ENCODE data around the gene UTP11. TPM values are rescaled to one million over a fixed set of nuclear protein-coding genes. Genes with fewer than 3 reads are reported as not detected.
"Not testable (repeated sequence)": the region's sequence is repeated elsewhere in the genome, so short reads cannot be mapped to it uniquely, and the experiment has no call there.

The UTP11 gene
- total RNA-seq, 1 donor: 38.7 TPM

DNA sequence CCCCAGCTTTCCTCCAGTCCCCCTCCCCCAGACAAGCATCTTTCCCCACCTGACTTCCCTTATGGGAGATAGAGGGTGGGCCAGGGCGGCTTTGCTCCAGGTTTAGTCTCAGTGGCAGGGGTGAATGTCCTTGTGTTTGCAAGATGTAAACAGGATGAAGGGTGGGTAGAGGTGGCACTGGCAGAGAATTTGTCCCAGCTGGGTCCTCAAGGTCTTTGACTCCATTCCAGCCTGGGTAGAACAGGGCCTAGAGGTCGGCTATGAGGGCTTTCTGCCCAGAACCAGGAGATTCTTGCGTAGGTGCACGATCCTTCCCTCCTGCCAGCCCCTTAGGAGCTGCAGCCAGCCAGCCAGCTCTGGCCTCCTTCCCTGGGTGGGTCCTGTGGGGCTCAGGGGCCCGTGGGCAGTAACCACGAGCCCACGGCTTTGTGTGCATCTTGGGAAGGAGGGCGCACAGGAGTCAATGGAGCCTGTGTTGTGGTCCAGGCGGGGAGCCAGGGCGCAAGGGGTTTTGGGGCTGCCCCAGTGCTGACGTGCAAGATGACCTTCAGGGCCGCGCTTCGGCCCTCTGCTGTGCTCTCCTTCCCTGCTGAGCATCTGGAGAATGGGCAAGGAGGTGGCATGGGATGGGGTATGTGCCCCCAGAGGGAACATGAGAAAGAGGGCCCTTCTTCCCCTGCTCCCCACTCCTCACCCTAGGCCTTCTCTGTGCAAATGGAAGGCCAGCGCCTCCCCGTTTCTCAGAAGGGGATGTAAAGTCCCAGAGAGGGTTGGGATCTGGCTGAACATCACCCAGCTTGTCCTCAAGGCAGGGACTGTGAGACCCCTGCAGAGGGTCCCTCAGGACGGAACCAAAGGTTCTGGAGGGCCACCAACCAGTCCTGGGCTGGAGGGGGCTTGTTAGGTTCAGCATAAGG, 18.3 kb downstream of the UTP11 start:
- peak; percentile 79 for DNase-seq (ENCODE audit: insufficient read length, low spot score, missing footprints)
- no peaks in the 10 kb centered on the region for H3K9me3 ChIP-seq (ENCODE audit: low read depth, low read length)
- no peaks in the 10 kb centered on the region for H3K79me2 ChIP-seq (ENCODE audit: insufficient read depth, low read length)
- TF ChIP-seq, protein P1, sequence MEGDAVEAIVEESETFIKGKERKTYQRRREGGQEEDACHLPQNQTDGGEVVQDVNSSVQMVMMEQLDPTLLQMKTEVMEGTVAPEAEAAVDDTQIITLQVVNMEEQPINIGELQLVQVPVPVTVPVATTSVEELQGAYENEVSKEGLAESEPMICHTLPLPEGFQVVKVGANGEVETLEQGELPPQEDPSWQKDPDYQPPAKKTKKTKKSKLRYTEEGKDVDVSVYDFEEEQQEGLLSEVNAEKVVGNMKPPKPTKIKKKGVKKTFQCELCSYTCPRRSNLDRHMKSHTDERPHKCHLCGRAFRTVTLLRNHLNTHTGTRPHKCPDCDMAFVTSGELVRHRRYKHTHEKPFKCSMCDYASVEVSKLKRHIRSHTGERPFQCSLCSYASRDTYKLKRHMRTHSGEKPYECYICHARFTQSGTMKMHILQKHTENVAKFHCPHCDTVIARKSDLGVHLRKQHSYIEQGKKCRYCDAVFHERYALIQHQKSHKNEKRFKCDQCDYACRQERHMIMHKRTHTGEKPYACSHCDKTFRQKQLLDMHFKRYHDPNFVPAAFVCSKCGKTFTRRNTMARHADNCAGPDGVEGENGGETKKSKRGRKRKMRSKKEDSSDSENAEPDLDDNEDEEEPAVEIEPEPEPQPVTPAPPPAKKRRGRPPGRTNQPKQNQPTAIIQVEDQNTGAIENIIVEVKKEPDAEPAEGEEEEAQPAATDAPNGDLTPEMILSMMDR (IDR thresholded peaks at IDR 0.05; ENCODE audit: extremely low read depth, low read depth, low read length): no peak
- peaks cover 29% of the 10 kb centered on the region for H3K4me1 ChIP-seq (ENCODE audit: insufficient read depth, low read length)
- H4K20me1 ChIP-seq (ENCODE audit: insufficient read depth, low read length): peaks cover 6% of the 10 kb centered on the region
- H2AFZ ChIP-seq (ENCODE audit: low read length): no peak overlapping the region
- no peak overlapping the region for H3K27ac ChIP-seq (ENCODE audit: low read depth, low read length)
- H3K27me3 ChIP-seq (ENCODE audit: insufficient read depth, low read length): no peaks in the 10 kb centered on the region
- H3K36me3 ChIP-seq (ENCODE audit: insufficient read depth, low read length): peaks cover 4% of the 10 kb centered on the region
- H3K4me2 ChIP-seq (ENCODE audit: insufficient read depth, low read length): peak overlapping the region; percentile 78
- no peak overlapping the region for H3K4me3 ChIP-seq (ENCODE audit: insufficient read depth, low read length)

DNA sequence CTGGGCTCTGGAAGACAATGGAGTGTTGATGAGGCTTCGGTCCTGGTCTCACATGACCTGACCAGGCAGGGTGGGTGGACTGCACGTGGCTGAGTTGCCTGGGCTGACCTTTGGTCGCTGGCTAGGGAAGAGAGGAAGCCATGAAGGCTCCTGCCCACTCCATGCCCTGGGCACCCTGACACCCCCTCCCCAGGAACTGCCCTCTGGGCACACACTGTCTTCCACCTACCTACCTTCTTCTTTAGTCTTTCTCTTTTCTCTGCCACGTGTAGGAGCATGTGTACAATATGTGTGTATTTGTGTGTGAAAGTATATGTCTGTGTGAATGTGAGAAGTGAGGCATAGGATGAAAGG, 19.0 kb downstream of the UTP11 start:
- Histone ChIP-seq H3K4me1 (ENCODE audit: insufficient read depth, low read length) (peaks cover 29% of the 10 kb centered on the region), H3K4me3 (ENCODE audit: insufficient read depth, low read length) (no peak overlapping the region), H3K79me2 (ENCODE audit: insufficient read depth, low read length) (no peaks in the 10 kb centered on the region), H3K4me2 (ENCODE audit: insufficient read depth, low read length) (no peak overlapping the region), H4K20me1 (ENCODE audit: insufficient read depth, low read length) (peaks cover 6% of the 10 kb centered on the region), H3K36me3 (ENCODE audit: insufficient read depth, low read length) (no peaks in the 10 kb centered on the region), H3K27ac (ENCODE audit: low read depth, low read length) (no peak overlapping the region), H2AFZ (ENCODE audit: low read length) (no peak overlapping the region), H3K27me3 (ENCODE audit: insufficient read depth, low read length) (no peaks in the 10 kb centered on the region), H3K9me3 (ENCODE audit: low read depth, low read length) (no peaks in the 10 kb centered on the region)
- DNase-seq (ENCODE audit: insufficient read length, low spot score, missing footprints): peak; percentile 49
- TF ChIP-seq, protein P1 (IDR thresholded peaks at IDR 0.05; ENCODE audit: extremely low read depth, low read depth, low read length): no peak

DNA sequence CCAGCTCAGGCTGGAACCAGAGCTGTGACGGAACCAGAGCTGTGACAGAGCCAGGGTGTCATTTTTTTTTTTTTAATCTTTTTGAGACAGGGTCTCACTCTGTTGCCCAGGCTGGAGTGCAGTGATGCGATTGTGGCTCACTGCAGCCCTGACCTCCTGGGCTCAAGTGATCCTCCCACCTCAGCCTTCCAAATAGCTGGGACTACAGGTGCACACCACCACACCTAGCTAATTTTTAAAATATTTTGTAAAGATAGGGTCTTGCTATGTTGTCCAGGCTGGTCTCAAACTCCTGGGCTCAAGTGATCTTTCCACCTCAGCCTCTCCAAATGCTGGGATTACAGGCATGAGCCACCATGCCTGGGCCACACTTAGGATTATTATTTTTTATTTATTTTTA, 20.5 kb downstream of the UTP11 start:
- H3K36me3 ChIP-seq (ENCODE audit: insufficient read depth, low read length); DNase-seq (ENCODE audit: insufficient read length, low spot score, missing footprints); H2AFZ ChIP-seq (ENCODE audit: low read length); H3K4me2 ChIP-seq (ENCODE audit: insufficient read depth, low read length); H3K79me2 ChIP-seq (ENCODE audit: insufficient read depth, low read length); H3K27ac ChIP-seq (ENCODE audit: low read depth, low read length); H3K9me3 ChIP-seq (ENCODE audit: low read depth, low read length); H4K20me1 ChIP-seq (ENCODE audit: insufficient read depth, low read length); H3K4me3 ChIP-seq (ENCODE audit: insufficient read depth, low read length); H3K27me3 ChIP-seq (ENCODE audit: insufficient read depth, low read length): not testable (repeated sequence)
- H3K4me1 ChIP-seq (ENCODE audit: insufficient read depth, low read length): peaks cover 27% of the 10 kb centered on the region

DNA sequence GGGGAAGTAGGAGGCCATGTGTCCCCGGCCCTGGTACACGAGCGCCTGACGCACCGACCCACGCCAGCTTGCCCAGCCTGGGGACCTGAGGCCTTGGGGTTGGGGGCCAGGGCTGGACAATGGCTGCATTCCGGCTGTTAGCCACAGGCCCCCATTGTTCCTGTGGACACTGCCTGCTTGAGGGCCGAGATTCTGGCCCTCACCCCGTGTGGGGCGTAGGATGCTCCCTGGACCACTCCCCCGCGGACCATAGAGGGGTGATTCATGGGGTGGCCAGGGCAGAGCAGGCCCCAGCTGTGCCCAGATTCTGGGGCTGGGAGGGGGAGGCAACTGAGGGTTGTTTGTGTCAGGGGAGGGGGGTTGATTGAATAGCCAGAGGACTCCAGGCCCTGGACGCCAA, 22.3 kb downstream of the UTP11 start:
- no peaks in the 10 kb centered on the region for H3K27me3 ChIP-seq (ENCODE audit: insufficient read depth, low read length)
- peaks cover 18% of the 10 kb centered on the region for H3K4me1 ChIP-seq (ENCODE audit: insufficient read depth, low read length)
- no peaks in the 10 kb centered on the region for H3K9me3 ChIP-seq (ENCODE audit: low read depth, low read length)
- H3K4me2 ChIP-seq (ENCODE audit: insufficient read depth, low read length): no peak overlapping the region
- peak; percentile 80 for DNase-seq (ENCODE audit: insufficient read length, low spot score, missing footprints)
- H3K4me3 ChIP-seq (ENCODE audit: insufficient read depth, low read length): no peak overlapping the region
- peaks cover 5% of the 10 kb centered on the region for H4K20me1 ChIP-seq (ENCODE audit: insufficient read depth, low read length)
- no peaks in the 10 kb centered on the region for H3K79me2 ChIP-seq (ENCODE audit: insufficient read depth, low read length)
- no peak overlapping the region for H3K27ac ChIP-seq (ENCODE audit: low read depth, low read length)
- H2AFZ ChIP-seq (ENCODE audit: low read length): no peak overlapping the region
- no peaks in the 10 kb centered on the region for H3K36me3 ChIP-seq (ENCODE audit: insufficient read depth, low read length)
- TF ChIP-seq, protein P1 (IDR thresholded peaks at IDR 0.05; ENCODE audit: extremely low read depth, low read depth, low read length): no peak

Measured in osteoblast (primary cell).